ENCODE data around the gene CYP27C1.
"Not testable (repeated sequence)": the region's sequence is repeated elsewhere in the genome, so short reads cannot be mapped to it uniquely, and the experiment has no call there.

Gene CYP27C1

GRCh38 chr2:127220102-127220767 is at the start of gene CYP27C1:
TSS of gene CYP27C1 (minus strand) at chr2:127220299. CDS start at chr2:127220270, 29 bp downstream.
- FAIRE-seq, result no peak

GRCh38 chr2:127261804-127262406 is 41.8 kb upstream of the CYP27C1 start:
- FAIRE-seq, result no peak

DNA sequence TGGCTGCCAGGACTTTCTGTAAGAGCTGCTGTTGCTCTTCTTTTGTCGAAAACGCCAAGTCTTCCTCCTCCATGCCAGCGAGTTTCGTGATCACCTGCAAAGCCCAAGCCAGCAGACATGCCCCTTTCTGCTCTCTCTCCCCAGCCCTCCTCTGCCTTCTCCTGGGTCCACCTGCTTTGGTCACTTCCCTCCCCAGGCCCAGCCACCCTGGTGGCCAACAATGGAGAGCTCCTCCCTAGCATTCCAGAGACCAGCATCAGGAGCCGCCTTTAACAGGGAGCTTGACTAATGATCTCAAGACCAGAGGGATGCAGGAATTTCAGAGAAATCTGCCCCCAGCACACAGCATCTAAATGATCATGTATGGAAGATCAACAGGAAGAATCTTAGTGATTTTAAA is 39.3 kb upstream of the CYP27C1 start:
- FAIRE-seq, result no peak

GRCh38 chr2:127256866-127257265 is 36.8 kb upstream of the CYP27C1 start:
- no peak for FAIRE-seq

GRCh38 chr2:127256381-127256780 is 36.3 kb upstream of the CYP27C1 start:
- FAIRE-seq, result no peak

- no peak for FAIRE-seq
These were observed 35.6 kb upstream of the CYP27C1 start for GRCh38 chr2:127255721-127256120.

GRCh38 chr2:127255146-127255545 is 35.0 kb upstream of the CYP27C1 start:
- no peak for FAIRE-seq

DNA sequence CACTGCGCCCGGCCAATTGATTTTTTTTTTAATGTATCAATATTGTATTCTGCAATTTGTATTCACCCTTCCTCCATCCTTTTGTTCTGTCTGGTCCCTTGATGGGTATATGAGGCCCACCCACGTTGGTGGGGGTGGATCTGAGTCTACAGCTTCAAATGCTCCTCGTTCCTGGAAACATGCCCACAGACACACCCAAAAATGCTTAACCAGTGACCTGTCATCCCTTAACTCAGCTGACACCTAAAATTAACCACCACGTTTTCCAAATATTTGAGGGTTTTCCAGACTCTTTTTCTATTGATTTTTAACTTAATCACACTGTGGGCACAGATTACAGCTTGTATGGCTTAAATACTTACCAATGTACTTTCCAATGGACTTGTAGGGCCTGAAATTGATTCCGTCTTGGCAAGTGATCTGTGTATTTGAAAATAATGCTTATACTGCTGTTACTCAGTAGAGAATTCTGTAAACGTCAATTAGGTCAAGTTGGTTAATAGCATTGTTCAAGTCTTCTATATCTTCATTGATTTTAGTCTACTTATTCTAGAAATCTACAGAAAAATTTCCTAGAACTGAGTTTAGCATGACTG is 34.4 kb upstream of the CYP27C1 start:
- FAIRE-seq, result no peak

- not testable (repeated sequence) for FAIRE-seq
These were observed 21.1 kb upstream of the CYP27C1 start for GRCh38 chr2:127241184-127241583.

DNA sequence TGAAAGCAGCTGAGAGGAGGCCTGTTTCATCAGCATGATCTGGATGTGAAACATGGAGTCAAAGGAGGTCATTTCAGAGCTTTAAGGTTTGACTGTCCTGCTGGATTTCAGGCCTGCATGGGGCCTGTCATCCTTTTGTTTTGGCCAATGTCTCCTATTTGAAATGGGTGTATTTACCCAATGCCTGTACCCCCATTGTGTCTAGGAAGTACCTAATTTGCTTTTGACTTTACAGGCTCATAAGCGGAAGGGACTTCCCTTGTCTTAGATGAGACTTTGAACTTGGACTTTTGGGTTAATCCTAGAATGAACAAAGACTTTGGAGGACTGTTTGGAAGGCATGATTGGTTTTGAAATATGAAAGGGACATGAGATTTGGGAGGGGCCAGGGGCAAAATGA is 19.3 kb upstream of the CYP27C1 start:
- no peak for FAIRE-seq

- not testable (repeated sequence) for FAIRE-seq
These were observed 17.7 kb upstream of the CYP27C1 start for GRCh38 chr2:127237768-127238167.

- FAIRE-seq, result no peak
These were observed 15.1 kb upstream of the CYP27C1 start for GRCh38 chr2:127235082-127235702.

- no peak for FAIRE-seq
These were observed 13.6 kb upstream of the CYP27C1 start for GRCh38 chr2:127233710-127234109.

GRCh38 chr2:127231130-127231865 is 11.2 kb upstream of the CYP27C1 start:
- no peak for FAIRE-seq

- no peak for FAIRE-seq
These were observed 9.5 kb upstream of the CYP27C1 start for GRCh38 chr2:127229555-127229954.

GRCh38 chr2:127228102-127228501 is 8.0 kb upstream of the CYP27C1 start:
- no peak for FAIRE-seq

- not testable (repeated sequence) for FAIRE-seq
These were observed 7.2 kb upstream of the CYP27C1 start for GRCh38 chr2:127227264-127227660.

- no peak for FAIRE-seq
These were observed 6.6 kb upstream of the CYP27C1 start for GRCh38 chr2:127226520-127227263.

DNA sequence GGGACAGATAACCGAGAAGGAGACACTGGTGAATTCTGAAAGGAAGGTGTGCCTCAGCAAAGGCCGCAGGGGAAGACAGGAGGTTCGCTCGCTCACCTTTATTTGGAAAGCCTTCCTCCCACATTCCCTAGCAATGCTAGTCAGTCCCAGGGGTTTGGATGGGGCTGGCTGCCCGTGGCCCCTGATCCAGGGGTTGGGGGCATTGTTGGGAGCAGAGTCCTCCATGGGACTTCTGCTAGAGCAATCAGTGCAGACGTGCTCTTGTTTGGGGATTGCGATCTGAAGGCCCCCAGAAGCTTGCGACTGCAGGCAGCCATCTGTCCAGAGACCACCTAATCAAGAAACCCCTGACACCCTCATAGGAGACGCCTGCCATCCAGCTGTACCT is 6.0 kb upstream of the CYP27C1 start:
- FAIRE-seq, result no peak

DNA sequence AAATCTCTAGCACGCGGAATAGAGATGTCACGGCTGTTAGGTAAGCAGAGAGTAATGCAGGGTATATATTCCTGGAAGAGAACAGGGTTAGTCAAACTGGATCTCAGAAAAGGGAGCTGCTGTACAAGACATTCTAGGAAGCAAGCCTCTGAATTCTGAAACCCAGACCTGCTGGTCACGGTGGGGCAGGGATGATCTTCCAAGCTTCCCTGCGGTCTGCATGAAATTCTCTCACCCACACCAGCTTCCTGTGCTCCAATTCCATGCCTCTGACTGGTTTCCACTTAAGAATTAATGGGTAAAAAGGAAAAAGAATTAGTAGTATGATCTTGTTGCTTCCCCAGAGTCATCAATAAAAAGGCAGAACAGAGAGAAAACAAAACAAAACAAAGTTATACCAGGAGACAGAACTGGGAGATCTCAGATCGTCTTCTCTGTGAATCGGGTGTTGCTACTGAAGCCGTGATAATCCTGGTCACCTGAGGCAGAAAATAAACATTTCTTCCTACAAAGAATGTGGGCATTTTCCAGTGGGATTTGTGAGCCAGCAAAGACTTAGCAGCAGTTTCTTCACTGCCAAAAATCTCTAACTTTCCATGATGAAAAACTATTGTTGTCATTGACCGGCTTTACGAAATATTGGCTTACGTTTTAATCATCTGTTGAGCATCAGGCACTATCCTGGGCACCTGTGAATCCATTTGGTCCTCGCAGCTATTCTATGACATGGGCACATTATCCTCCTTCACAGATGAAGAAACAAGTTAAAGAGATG is 5.3 kb upstream of the CYP27C1 start:
- no peak for FAIRE-seq

- not testable (repeated sequence) for FAIRE-seq
These were observed 4.0 kb upstream of the CYP27C1 start for GRCh38 chr2:127224135-127224534.
